GM18861 (cell line): Measurements from ENCODE around the gene BCDIN3D.

Source experiments
- ATAC-seq: cut with Tn5 transposase; IDR thresholded peaks from one replicate; pipeline ENCODE4 v1.9.1; 2021; ENCODE audit not compliant: unreplicated experiment

The BCDIN3D gene

DNA sequence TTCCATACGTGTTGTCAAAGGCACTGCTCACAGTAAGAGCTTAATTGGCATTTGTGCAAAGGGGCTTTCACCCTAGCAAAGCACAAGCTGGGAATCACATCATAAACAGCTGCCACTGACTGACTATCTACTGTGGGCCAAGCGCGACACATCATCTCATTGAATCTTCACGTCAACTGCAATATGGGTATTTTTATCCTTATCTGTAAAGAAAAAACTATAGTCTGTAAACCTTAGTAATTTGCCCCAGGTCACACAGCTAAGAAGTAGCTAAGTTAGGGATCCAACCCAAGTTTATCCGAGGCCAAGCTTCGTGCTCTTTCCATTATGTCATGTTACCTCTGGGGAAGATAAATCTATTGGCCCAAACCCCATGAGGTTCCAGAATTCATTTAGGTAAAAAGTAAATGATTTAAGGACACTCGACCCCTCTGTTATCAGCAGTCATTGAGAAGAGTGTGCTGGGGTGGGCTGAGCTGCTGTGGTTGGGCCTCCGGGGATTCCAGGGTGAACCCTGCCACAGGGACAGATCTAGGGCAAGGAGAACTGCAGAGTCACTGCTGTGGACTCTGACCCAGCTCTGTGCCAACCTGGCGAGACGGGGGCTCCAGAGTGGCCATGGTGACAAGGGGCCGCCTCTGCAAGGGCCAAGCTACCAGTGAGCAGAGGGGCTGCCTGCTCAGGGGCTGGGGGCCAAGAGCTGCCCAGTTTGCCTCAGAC, 42.3 kb downstream of the BCDIN3D start:
- ATAC-seq = no peak

DNA sequence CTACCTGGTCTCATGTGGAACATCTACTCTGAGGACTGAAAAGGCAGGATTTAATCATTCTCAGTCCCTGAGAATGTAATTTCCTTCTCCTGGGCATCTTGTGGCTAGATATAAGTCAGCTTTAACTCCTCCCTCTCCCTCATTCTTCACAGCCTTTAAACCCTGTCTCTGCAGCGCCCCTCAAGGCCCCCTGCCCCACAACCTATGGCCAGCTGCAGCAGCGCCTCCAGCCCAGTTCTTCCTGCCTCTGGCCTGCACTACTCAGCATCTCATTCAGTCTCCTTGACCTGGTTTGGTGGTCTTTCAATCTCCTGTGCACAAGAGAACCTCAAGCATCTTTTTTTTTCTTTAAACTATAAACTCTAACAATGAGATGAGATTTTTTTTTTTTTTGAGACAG, 44.0 kb downstream of the BCDIN3D start:
- no peak for ATAC-seq

DNA sequence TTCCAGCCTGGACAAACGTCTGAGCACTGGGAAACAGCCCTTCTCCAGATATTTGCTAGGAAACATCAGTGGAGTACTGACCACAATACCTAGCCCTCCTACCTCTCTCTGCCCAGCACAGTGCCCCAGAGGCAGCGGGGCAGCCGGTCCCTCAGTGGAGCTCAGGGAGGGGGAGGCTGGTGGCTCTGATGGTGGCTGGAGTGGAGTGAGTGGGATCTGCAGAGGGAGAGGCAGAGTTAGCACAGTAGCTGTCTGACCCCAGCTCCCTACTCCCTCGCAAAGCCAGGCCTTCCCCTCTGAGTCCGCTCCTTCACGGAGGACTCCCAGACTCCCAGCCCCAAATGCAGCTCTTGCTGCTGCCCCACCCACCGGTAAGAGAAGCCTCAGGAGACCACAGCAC, 44.7 kb downstream of the BCDIN3D start:
- no peak for ATAC-seq

DNA sequence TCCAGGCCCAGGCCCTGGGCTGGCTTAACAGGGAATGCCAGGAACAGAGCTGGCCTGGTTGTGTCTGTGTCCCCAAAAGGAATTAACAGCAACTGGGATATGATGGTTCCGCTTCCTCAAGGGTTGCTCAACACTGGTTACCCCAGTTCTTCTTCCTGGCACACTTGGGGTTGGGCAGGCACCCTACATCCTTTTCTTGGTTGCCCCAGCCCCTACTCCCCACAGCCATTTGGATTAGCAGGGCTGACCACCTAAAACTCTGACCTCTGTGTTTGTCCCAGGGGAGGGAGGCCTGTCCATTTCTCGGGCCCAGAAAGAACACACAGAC, 45.5 kb downstream of the BCDIN3D start:
- no peak for ATAC-seq

DNA sequence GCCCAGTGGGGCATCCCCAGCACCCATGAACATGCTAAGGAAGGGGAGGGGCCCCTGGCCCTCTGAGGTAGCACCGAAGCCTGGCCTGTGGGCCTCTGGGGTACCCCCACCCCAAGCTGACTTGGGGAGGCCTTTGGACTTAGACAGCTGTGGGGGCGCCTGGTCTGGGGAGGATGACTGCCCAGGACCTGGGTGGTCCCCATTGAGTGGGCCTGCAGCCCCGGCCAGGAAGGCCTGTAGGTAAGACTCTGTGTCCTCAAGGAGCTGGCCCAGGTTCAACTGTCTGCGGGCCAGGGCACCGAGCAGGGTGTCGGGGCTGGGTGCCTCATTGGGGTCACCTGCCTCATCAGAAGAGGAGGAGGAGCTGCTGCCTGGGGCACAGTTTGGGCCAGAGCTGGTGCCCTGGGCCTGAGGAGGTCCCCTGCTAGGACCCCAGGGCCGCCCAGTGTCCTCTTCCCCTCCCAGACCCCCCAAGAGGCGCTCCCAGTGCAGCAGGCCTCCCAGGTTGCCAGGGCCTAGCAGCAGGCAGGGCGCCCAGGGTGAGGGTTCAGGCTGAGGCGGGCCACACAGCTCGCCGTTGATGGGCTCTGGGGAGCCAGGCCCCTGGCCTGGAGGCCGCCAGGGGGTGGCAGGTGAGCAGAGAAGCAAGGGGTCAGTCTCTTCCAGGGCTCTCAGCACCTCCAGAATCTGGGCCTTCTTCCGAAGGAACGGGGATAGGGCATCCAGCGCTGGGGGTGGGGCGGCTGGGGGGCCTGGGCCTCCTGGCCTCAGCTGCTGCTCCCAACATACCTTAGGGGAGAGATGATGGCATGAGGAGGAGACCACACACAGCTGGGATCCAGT, 46.1 kb downstream of the BCDIN3D start:
- ATAC-seq = no peak

DNA sequence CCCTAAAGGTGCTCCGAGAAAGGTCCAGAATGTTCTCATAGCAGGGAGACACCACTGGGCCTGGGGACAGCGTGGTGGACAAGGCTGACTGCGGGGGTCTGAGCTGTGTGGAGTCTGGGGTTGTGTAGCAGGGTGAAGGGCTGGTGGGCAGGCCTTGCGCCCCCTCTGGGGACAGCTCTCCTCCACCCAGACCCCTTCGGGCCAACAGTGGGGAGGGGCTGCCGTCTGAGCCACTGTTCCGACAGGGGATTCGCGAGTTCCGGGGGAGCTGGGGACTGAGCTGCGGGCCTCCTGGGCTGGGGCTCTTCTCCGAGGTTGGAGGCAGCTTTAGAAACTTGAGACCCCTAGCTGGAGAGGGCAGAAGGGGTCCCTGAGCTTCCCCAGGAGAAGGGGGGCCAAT, 46.8 kb downstream of the BCDIN3D start:
- ATAC-seq = no peak

DNA sequence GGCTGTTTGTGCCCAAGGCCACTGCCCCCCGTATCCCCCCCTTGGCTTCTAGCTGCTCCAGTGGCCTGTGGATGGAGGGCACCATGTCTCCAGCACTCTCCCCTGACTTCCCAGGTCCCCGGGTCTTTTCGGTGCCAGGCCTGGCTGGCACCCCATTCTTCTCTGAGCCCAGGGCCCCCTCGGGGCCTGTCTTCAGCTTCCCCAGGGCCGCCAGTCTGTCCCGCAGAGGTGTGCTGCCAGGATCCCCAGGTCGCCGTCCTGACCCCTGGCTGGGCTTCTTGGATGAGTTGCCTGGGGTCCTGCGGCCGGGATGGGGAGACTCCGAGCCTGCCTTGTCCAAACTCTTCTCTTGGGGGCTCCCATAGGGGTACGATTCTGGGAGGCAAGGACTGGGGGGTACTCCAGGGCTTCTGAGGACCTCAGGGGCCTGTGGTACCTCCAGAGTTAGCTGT, 47.2 kb downstream of the BCDIN3D start:
- ATAC-seq = no peak

DNA sequence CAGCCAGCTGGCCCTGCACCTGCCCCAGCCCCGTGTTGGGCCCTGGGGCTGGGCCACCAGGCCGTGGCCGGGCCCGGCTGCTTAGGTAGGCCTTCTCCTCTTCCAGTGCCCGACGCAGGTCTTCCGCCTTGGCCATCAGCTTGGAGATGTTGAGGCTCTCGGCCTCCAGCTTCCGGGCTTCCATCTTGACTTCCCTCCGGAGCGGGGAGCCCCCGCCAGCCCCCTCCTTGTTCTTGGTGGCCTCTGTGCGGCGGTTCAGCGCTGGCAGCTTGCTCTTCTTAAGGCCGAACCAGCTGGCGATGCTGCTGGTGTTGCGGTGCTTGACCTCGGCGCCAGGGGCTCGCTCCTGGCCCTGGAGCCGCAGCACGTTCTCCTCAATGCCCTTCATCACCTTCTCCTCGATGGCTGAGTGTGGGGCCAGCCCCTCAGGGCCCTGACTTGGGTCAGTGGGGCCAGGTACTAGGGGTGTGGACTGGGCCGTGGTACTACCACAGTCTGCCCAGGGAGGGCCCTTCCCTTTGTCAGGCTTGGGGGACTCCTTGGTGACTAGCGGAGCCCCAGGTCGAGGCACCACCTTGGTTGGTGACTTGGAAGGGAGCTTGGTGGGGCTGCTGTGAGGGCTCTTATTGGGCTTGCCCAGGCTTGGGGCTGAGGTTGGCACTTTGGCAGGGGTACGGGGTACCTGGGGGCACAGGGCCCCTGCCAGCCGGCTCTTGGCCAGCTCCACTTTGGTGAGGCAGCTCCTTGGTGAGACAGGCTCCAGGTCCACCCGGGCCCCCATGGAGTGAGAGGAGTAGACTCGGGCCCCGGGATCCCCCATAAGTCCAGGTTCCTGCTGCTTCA, 47.9 kb downstream of the BCDIN3D start:
- no peak for ATAC-seq

DNA sequence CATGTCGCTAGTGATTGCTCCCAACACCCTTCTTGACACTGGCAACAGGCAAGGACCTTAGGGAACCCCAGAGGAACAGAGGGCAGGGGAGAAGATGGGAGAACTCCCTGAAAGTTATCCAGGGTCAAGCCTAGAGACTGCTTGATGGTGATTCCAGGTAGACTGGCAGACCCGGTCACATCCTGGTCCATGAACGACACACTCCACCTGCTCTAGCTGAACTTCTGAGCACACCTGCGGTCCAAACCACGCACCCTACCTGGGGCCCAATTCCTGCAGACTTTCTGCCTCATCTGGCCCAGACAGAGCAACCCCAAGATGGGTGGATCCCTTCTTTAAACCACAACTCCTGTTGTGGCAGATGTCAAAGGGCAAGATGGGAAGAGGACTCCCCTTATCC, 48.9 kb downstream of the BCDIN3D start:
- ATAC-seq = no peak

DNA sequence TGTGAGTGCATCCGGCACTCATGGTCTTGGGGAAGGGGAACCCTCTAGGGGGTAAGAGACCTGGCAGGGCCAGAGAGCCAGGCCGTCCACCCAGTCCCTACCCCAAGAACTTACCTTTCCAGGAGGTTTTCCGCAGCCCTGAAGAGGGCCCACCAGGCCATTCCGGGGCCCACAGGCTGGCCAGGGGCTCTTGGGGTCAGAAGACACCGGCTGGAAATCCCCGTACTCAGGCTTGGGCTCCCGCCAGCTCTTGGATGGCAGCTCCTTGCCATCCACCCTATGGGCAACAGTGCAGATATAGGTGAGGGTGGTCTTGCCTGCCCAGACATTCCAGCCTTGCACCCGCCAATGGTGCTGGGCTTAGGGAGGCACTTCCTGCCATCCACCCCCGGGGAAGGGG, 49.3 kb downstream of the BCDIN3D start:
- ATAC-seq = no peak

DNA sequence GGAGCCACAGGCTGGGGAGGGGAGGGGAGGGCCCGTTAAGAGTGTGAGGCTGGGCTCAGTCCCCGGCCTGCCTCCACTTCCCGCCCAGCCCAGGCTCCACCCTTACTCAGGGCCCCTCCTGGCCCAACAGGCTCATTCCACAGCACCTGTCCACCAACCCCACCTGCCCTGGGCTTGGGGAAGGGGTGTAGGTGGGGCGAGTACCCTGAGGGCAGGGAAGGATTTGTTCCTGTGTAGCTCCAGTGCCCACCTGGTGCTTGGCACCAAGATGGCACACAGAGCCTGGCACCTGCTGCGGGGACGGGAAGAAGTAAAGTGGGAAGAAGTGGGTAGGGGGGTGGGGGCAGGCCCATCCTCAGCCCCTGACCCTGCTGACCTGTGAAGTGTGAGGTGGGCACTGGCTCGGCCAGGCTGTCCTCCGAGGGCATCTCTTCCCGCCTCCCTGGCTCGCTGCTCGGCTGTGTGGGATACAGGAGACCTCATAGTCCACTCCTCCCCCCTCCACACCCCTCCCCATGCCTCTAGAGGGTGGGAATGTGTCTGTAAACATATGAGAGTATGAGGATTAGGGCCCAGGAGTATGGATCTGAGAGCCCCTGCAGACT, 49.8 kb downstream of the BCDIN3D start:
- no peak for ATAC-seq

DNA sequence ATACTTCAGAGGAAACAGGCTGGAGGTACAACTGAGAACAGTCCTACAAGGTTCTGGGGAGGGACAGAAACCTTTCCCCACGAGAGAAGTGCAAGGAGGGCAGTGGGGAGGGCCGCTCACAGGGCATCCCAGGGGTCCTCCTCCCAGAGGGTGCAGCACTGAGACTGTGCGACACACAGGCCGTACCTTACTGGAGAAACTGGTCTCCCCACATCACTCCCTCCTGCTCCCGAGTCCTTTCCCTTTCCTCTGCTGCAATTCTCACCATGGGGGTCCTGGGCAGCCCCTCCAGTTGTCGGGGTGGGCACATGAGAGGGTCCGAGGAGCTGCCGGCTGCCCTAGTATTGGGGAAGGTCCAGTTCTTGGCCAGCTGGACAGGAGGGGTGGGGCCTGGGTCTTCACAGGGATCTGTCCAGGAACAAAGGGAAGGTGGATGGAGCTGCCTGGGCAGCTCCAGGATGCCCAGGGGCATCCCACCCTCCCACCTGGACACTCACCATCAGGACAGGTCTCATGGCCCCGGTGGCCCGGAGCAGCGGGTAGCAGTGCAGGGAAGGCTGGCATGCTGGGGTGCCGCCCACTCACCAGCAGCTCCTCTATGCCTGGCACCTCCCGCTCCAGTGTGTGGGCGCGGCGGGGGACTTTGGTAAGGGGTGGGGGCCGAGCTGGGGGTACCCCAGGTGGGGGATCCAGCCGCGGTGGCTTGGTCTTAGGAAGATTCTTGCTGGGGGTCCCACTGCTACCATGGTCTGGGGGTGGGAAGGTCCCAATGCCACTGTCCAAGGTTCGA, 50.5 kb downstream of the BCDIN3D start:
- ATAC-seq = no peak

DNA sequence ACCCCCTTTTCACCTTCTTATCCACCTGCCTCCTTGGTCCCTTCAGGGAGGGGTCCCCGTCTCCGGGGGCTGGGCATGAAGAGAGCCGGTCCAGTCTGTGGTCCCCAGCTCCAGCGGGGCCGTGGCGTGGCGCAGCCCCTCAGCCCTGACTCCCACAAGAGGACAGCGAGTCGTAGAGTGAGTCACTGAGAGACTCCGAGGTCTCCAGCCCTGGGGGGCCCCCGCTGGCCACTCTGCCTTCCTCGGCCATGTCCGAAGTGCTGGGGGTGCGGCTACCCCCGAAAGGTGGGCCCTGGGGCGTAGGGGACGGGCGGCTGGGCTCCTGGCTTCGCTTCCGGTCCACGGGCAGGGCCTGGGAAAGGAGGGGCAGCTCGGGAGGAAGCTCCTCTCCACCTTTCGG, 51.2 kb downstream of the BCDIN3D start:
- no peak for ATAC-seq

DNA sequence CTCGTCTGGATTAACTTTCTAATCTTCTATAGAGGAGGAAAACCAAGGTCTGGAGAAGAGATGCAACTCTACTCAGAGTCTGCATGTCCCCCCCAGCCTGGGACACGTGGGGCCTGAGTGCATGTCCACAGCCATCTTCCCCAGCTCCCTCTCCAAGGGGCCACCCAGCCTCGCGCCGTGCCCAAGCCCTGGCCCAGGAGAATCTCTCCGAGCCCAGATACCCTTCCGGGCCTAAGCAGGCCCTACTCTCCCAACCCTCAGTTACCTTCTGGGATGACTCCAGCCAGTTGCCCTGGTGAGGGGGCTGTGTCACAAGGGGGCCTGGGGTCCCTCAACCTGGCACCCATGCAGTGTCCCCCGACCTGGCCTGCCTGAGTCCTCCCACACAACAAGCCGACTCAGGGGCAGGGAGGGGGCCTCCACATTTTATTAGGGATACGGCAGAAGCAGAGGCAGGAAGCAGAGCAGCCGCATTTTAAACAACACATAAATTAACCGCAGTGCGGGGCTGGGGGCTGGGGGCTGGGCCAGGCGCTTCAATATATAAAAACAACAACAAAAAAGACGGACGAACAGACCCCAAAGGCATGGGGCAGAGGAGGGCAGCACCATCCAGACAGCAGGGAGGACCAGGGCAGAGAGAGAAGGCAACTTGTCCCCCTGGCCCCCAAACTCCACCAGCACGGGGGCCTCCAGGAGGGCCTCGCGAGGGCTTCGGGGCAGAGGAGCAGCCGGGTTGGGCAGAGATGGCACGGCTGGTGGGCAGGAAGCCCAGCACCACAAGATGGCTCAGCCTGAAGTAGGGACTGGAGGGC, 52.0 kb downstream of the BCDIN3D start:
- ATAC-seq = no peak

DNA sequence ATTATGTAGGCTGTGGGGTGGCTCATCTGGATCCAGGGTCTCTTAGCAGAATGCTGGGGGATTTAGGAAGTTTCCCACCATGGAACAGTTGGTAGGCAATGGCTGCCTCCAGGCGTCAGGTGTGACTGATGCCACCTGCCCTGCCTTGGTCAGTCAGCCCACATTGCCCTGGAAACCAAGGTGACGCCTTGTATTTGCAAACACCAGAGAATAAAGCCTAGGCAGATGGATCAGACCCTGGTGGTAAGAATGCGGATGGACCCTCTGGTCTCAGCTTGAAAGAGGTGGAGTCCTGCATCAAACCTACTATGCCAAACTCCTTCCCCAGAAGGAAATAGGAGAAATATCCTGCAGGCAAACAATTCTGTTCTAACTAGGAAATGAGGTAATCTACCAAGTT, 52.9 kb downstream of the BCDIN3D start:
- ATAC-seq = no peak

DNA sequence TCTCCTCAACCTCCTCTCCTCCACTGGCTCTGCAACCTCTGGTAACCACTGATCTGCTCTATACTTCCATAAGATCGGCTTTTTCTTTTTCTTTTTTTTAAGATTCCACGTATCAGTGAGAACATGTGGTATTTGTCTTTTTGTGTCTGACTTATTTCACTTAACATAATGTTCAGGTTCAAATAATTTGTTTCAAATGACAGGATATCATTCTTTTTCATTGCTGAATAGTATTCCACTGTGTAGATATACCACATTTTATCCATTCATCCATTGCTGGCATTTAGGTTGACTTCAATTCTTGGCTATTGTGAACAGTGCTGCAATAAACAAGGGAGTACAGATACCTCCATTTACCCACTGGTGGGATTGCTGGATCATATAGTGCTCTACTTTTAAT, 55.2 kb downstream of the BCDIN3D start:
- ATAC-seq = no peak
